ENCODE data around the gene PPIF. TPM values are rescaled to one million over a fixed set of nuclear protein-coding genes. Genes with fewer than 3 reads are reported as not detected.

PPIF gene
- total and polyA plus RNA-seq, 2 of the 4 experiments (the other 2 are of a cell fraction): 29.2 to 130 TPM

GRCh38 chr10:79298403-79299244, 48.6 kb upstream of the PPIF start (continued):
- TF ChIP-seq, protein P1, sequence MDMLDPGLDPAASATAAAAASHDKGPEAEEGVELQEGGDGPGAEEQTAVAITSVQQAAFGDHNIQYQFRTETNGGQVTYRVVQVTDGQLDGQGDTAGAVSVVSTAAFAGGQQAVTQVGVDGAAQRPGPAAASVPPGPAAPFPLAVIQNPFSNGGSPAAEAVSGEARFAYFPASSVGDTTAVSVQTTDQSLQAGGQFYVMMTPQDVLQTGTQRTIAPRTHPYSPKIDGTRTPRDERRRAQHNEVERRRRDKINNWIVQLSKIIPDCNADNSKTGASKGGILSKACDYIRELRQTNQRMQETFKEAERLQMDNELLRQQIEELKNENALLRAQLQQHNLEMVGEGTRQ (IDR thresholded peaks at IDR 0.05; ENCODE audit: low read depth, low read length): no peak
